Stimulated activated CD4-positive, alpha-beta T cell treated with anti-CD3 and anti-CD28 coated beads, Interleukin-1b, Interleukin-23, amount 100 ng/mL, for 4 hours (primary cell): ENCODE data around the gene COPZ1.

Experiments
- DNase-seq, 2 donors: peaks; one replicate each; pipeline ENCODE4 v3.0.0-alpha.2; 2020; ENCODE audit warnings: low read depth in 2 of 2

COPZ1 gene

GRCh38 chr12:54377007-54377406 is 52.1 kb downstream of the COPZ1 start:
- DNase-seq = no peak

DNA sequence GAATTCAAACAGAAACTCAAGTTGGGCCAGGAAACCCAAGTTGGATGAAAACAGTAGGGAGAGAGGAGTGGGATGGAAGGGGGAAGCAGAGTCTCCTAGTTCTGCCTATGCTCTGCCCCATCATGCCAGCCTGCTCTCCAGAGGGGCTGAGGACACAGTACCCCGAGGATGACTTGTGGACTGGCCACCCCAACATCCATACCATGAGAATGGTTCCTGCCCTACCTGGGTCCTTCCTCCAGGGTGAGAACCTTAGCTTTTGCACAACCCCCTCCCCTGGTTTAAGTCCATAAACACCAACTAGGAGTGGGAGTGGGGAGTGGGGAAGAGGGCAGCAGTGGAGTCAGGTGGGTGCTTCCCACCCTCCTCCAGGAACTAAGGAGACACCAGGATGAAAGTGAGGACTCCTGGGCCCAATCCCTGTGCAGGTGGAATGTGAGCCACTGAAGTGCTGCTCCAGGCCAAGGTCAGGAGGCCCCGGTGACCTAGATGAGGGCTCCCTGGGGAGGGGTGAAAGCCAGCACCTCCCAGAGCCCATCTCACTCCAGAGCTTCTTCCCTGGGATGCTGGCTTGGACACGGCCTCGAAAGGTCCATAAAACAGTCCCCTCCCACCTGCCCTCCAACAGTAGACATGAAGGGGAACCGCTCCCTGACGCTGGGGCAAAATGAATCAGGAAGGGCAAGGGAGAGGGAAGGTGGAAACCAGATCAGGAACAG is 53.0 kb downstream of the COPZ1 start:
- DNase-seq = no peak

DNA sequence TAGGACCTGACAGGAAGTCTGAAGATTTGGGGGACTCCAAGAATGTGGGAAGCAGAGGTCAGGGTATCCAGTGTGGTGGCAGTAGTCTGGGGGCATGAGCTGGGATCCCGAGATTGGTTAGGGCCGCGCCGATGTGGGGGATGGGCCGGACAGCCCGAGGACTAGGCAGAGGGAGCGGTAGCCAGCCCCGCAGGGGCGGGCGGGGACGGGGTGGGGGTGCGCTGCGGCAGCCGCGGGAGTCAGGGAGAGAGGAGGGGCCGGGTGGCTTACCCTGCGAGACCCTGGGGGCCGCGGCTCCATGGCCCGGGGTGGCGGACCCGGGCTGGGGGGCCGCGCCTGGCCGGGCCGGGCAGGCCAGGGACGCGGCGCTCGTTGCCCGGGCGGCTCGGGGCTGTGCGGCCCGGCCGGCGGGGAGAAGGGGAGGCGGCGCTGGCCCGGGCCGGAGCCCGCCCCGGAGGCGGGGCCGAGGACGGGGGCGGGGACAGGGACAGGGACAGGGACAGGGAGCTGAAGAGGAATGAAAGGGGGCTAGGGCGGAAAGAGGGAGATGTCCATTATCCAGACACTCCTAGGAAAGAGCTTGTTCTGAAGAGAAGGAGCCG is 54.0 kb downstream of the COPZ1 start:
- no peak for DNase-seq

GRCh38 chr12:54379398-54380201 is 54.7 kb downstream of the COPZ1 start:
- DNase-seq = peak; percentile 89 to 90

DNA sequence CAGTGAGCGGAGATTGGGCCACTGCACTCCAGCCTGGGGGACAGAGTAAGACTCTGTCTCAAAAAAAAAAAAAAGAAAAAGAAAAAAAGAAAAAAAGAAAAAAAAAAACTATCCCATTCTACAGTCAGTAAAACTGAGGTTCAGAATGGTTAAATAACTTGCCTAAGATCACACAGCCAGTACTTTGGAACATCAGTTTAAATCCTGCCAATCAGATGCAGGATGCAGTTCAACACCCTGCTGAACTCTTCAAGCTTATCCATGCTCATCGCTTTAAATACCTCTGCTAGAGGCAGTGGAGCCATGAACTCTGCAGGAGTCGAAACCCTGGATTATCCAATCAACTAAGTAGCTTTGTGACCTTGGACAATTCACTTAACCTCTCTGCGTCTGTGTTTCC is 56.2 kb downstream of the COPZ1 start:
- no peak for DNase-seq

- DNase-seq = no peak
Measured at GRCh38 chr12:54383041-54383609, 58.2 kb downstream of the COPZ1 start.

- DNase-seq = no peak
Measured at GRCh38 chr12:54384591-54385041, 59.7 kb downstream of the COPZ1 start, which contains the start of gene ZNF385A. Gene ZNF385A (minus strand): TSS chr12:54384733. CDS start chr12:54384514, 219 bp downstream.

DNA sequence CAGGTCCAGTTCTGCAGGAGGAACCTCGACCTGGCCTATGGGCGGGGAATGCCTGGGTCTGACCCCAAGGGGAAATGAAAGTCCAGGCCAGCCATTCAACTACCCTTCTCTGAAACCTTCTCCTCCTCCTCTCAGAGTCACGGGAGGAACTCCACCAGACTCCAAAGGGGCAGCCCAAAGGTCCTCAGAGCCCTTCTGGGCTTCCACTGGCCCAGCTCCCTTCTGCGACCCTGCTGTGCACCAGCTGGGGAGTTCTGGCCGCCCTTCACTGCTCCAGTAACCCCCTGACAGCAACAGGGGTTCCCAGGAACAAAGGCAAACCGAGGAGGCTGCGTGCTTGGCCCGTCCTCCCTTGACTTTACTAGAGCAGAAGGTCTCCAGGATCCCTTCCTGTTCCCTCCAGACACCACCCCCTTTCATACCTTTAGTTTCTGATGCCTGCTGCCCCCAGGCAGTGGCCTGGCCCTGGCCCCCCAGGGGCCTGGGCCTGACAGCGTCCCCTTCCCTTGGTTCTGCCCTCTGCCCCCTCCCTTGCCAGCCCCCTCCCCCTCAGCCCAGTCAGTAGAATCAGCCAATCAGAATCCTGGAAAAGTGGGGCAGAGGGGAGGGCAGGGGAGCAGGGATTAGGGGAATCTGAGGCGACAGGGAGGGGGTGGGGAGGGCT is 60.5 kb downstream of the COPZ1 start:
- no peak for DNase-seq

GRCh38 chr12:54386403-54387113 is 61.6 kb downstream of the COPZ1 start:
- DNase-seq = no peak

GRCh38 chr12:54387114-54387467 is 62.2 kb downstream of the COPZ1 start:
- DNase-seq = no peak

DNA sequence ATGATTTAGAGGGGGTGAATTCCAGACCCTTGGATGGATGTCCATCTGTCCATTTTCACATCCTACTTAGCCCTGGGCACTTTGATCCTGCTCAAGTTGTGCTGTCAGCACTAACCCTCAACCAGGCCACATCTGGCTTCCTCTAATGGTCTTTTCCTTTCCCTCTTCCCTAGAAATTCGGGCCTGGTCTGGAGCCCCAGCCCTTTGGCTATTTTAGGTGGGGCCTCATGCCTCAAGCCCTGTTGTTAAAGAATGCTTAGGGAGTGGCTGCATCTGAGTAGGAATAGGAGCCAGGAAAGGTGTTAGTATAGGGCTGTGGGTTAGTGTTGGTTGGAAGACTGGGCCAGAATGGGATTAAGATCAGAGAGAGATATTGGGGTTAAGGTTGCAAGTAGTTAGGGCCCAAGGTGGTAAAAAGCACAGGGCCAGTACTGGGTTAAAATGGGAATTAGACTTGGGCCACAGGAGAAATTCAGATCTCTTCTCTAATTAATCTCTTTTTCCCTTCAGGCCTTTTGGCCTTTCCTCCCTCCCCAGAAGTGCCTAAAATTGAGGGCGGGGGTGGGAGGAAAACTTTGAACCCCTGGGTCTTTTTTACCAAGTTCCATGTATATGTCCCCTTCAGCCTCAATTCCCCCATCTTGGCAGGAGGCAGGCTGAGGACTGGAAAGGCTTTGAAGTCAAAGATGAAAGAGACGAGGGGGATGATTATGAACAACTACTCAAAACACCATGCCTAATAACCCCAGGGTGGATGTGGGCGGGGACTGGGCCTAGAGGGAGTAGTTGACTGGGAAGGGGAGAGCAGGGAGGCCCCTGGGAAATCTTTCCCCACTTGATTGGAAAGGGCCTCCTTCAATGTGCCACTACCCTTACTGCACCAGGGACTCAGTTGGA is 63.6 kb downstream of the COPZ1 start:
- DNase-seq = no peak

GRCh38 chr12:54389134-54389508 is 64.2 kb downstream of the COPZ1 start:
- DNase-seq = no peak

- no peak for DNase-seq
Measured at GRCh38 chr12:54389607-54390175, 64.8 kb downstream of the COPZ1 start.

- DNase-seq = no peak
Measured at GRCh38 chr12:54390176-54390667, 65.3 kb downstream of the COPZ1 start.

GRCh38 chr12:54390668-54391551 is 66.0 kb downstream of the COPZ1 start:
- DNase-seq = peak; percentile 59 to 64

- DNase-seq = no peak
Measured at GRCh38 chr12:54392485-54393206, 67.7 kb downstream of the COPZ1 start.

- DNase-seq = no peak
Measured at GRCh38 chr12:54393207-54393609, 68.3 kb downstream of the COPZ1 start.

DNA sequence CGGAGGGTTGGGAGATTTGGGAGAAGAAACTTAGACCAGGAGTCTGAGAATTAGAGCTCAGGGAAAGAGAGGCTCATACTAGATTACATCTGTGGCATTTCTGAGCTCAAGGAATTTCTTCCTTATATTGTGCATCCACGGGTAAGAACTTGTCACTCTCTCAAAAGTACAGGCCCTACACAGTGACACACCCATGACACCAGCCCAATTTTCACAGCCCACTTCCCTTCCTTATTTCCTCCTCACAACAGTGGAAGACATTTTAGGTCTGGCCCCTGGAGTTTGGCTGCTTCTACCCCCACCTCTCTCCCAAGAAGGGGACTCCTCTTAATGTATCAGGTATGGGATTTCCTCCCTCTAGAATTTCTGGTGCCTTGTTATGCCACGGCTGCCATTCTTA is 68.8 kb downstream of the COPZ1 start:
- DNase-seq = no peak
